ENCODE data around the gene ZBTB7B. TPM values are rescaled to one million over a fixed set of nuclear protein-coding genes. Genes with fewer than 3 reads are reported as not detected.

ZBTB7B gene
- total RNA-seq, 1 experiment from 2014 or later, result 38.3 TPM

DNA sequence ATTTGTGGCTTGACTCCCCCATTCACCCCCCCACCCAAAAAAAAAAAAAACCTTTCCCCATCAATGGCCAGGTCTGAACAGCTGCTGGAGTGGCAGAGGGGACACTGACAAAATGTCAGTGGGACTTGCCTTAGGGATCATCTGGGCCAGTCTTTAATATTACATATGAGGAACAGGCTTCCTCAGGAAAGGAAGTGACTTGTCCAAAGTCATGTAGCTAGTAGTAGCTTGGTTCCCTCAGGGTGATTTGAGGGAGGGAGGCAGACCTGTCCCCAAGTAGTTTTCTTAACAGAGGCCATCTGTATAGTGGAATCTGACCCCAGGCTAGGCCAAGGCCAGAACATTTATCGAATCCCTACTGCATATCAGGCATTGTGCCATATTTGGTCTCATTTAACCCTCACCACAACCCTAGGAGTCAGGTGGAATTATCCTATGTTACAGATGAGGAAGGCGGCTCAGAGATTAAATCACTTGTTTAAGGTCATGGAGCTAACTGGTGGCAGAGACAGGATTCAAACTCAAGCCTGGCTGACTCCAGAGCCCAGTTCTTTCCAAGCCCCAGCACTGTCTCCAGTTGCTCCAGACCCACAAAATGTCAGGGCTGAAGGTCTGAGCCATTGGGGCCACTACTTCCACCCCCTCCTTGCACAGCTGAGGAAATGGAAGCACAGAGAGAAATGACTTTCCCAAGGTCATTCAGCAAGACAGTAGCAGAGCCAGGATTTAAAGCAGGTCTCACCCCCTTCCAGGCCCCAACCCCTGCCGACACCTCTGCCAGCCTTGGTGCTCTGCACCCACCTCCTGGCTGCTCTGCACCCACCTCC is 10.4 kb downstream of the ZBTB7B start:
- Histone ChIP-seq H3K27me3 (ENCODE audit: insufficient read depth, low read length) (no peaks in the 10 kb centered on the region), H4K91ac (ENCODE audit: insufficient read length, low read depth, low read length) (no peak overlapping the region), H2AFZ (ENCODE audit: low read length) (no peak overlapping the region), H3K9ac (ENCODE audit: extremely low read depth, insufficient read length, low read length) (no peak overlapping the region), H3K79me2 (ENCODE audit: insufficient read depth, low read length) (no peaks in the 10 kb centered on the region; the same call in 1 of the 2 replicates), H3K56ac (ENCODE audit: insufficient read length, low read depth, low read length) (no peak overlapping the region), H2AK5ac (ENCODE audit: insufficient read length, low read length) (no peak overlapping the region), H3K14ac (ENCODE audit: insufficient read depth, low read length) (no peak overlapping the region), H3K18ac (ENCODE audit: insufficient read length, low read depth, low read length) (no peak overlapping the region), H3K79me1 (ENCODE audit: insufficient read depth, low read depth, low read length, poor library complexity, severe bottlenecking) (no peaks in the 10 kb centered on the region), H4K5ac (ENCODE audit: insufficient read length, low read depth, low read length) (no peak overlapping the region), H3K4ac (ENCODE audit: low read depth, low read length) (no peak overlapping the region), H2BK5ac (ENCODE audit: insufficient read length, low read length) (no peak overlapping the region), H3K23ac (ENCODE audit: insufficient read length, low read depth, low read length) (no peak overlapping the region), H3K4me1 (ENCODE audit: insufficient read depth, low read length) (peaks cover 3% of the 10 kb centered on the region; the same call in 1 of the 2 replicates), H3K4me2 (ENCODE audit: insufficient read depth, insufficient read length, low read length) (no peak overlapping the region), H4K8ac (replicated peaks; ENCODE audit: insufficient read length, low read depth, low read length) (no peak overlapping the region), H2BK120ac (ENCODE audit: low read depth, low read length, poor library complexity, severe bottlenecking) (no peak overlapping the region), H3T11ph (ENCODE audit: low read length) (no peak overlapping the region), H3K9me3 (ENCODE audit: control insufficient read depth, low read depth, low read length) (no peaks in the 10 kb centered on the region), H2BK15ac (ENCODE audit: low read depth, low read length) (no peak overlapping the region), H3K27ac (ENCODE audit: insufficient read length, low read depth, low read length) (no peak overlapping the region), H3K23me2 (ENCODE audit: insufficient read length, low read depth, low read length, poor library complexity, severe bottlenecking) (no peaks in the 10 kb centered on the region), H2BK20ac (ENCODE audit: low read depth, low read length, poor library complexity, severe bottlenecking) (no peak overlapping the region), H2BK12ac (ENCODE audit: insufficient read length, low read depth, low read length) (no peak overlapping the region), H4K20me1 (ENCODE audit: control insufficient read depth, insufficient read depth, insufficient read length) (no peaks in the 10 kb centered on the region)
- Mint-ChIP-seq H3K27me3 (ENCODE audit: low read depth) (no peaks in the 10 kb centered on the region), H3K27ac (peak overlapping the region; percentile 56 to 96 (median 72); a peak in 4 of 7 replicates), H3K9me3 (no peaks in the 10 kb centered on the region; a peak in 1 of 5 replicates), H3K4me3 (peak overlapping the region in 1 of 2 experiments; percentile 57; a peak in 2 of 5 replicates), H3K36me3 (ENCODE audit: insufficient read depth in 1 of 3, low read depth in 3 of 3) (peaks cover 8 to 33% (median 18%) of the 10 kb centered on the region in 3 experiments; a peak in 6 of 7 replicates), H3K4me1 (peaks cover 39 to 66% of the 10 kb centered on the region in 2 experiments)
- TF ChIP-seq, protein P1, sequence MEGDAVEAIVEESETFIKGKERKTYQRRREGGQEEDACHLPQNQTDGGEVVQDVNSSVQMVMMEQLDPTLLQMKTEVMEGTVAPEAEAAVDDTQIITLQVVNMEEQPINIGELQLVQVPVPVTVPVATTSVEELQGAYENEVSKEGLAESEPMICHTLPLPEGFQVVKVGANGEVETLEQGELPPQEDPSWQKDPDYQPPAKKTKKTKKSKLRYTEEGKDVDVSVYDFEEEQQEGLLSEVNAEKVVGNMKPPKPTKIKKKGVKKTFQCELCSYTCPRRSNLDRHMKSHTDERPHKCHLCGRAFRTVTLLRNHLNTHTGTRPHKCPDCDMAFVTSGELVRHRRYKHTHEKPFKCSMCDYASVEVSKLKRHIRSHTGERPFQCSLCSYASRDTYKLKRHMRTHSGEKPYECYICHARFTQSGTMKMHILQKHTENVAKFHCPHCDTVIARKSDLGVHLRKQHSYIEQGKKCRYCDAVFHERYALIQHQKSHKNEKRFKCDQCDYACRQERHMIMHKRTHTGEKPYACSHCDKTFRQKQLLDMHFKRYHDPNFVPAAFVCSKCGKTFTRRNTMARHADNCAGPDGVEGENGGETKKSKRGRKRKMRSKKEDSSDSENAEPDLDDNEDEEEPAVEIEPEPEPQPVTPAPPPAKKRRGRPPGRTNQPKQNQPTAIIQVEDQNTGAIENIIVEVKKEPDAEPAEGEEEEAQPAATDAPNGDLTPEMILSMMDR (conservative IDR thresholded peaks at IDR 0.05), result no peak
- no CpG with 5 or more reads among the region's 3 CpGs for WGBS (ENCODE audit: extremely low coverage, insufficient read length, low lambda C conversion rate)
- DNase-seq, result no peak
